A549 (cell line): ENCODE measurements around the gene SMIM45.

Experiments
- ATAC-seq, 2 experiments: fragments of 200-7000 bp in 1 of 2; fragments of >200 bp in 1 of 2; cut with Nextera tagmentation in 1 of 2; cut with Tn5 transposase in 1 of 2; 3 replicates each; pipeline versions ENCODE4 v1.8.0 to v1.9.1; 2018 to 2020; ENCODE audit warnings: mild to moderate bottlenecking in 1 of 2, moderate library complexity in 1 of 2
- CTCF ChIA-PET: fragments of 300-600 bp; sonication (Branson Sonifier 250); formaldehyde crosslinking; extraction: SDS; loops from one replicate; lab custom pipeline; 2021; ENCODE audit warnings: antibody characterized with exemption, inconsistent platforms; lab: Yijun Ruan, JAX
- POLR2A ChIA-PET: fragments of 350-600 bp; formaldehyde crosslinking; extraction: SDS; loops from one replicate; lab custom pipeline; 2021; ENCODE audit warnings: antibody characterized with exemption, inconsistent platforms; lab: Yijun Ruan, JAX
- DNase-seq, 2 experiments: peaks; one replicate each; pipeline versions ENCODE4 v3.0.0 to v3.0.0-alpha.2; 2011 to 2016; ENCODE audit warnings: low read depth in 1 of 2, low spot score in 1 of 2
- FAIRE-seq: peaks from 2 replicates; lab custom pipeline; 2011; peaks lifted over from hg19 to GRCh38; lab: Jason Lieb, UNC
- H3K27ac ChIP-seq, 2 experiments: fragments of >200 bp; sonication (Bioruptor Twin); formaldehyde crosslinking; 3 replicates each; pipeline ENCODE4 v1.5.1; 2016 to 2017
- H3K4me1 ChIP-seq: fragments of >200 bp; sonication (Bioruptor Twin); formaldehyde crosslinking; 3 replicates; pipeline ENCODE4 v1.6.1; 2016
- H3K4me2 ChIP-seq: fragments of >200 bp; sonication (Bioruptor Twin); formaldehyde crosslinking; 3 replicates; pipeline ENCODE4 v1.6.1; 2016
- H3K4me3 ChIP-seq: fragments of >200 bp; sonication (Bioruptor Twin); formaldehyde crosslinking; 3 replicates; pipeline ENCODE4 v1.5.1; 2016
- H3K9me3 ChIP-seq: fragments of >200 bp; sonication (Bioruptor Twin); formaldehyde crosslinking; 3 replicates; pipeline ENCODE4 v1.6.1; 2016
- ATOH8 ChIP-seq: fragments of 250-450 bp; sonication (Bioruptor Pico); IDR thresholded peaks from 2 replicates; pipeline ENCODE4 v1.5.0; 2020; ENCODE audit warnings: low read depth, mild to moderate bottlenecking, moderate library complexity
- CEBPB ChIP-seq, 2 experiments: fragments of >200 bp in 1 of 2; sonication (Bioruptor Twin) in 1 of 2; formaldehyde crosslinking in 1 of 2; IDR thresholded peaks; 2 replicates each; pipeline ENCODE4 v1.6.1; 2012 to 2016
- CHD2 ChIP-seq: fragments of 150-350 bp; IDR thresholded peaks from 2 replicates; pipeline ENCODE4 v1.6.1; 2014; ENCODE audit warnings: low read length; ENCODE audit not compliant: partially characterized antibody
- EHMT2 ChIP-seq: fragments of 200-600 bp; sonication (generic); IDR thresholded peaks from 2 replicates; pipeline ENCODE4 v1.6.1; 2016; ENCODE audit warnings: antibody characterized with exemption, low read depth, mild to moderate bottlenecking, moderate library complexity
- GATA3 ChIP-seq: IDR thresholded peaks from 2 replicates; pipeline ENCODE4 v1.6.1; 2012; ENCODE audit warnings: borderline replicate concordance
- JUN ChIP-seq, 2 experiments: fragments of >200 bp; sonication (Bioruptor Twin); formaldehyde crosslinking; IDR thresholded peaks; 2 replicates in 1 of 2; 3 replicates in 1 of 2; pipeline ENCODE4 v1.6.1; 2016 to 2017
- KDM1A ChIP-seq: fragments of 200-600 bp; sonication (generic); IDR thresholded peaks from 2 replicates; pipeline ENCODE4 v1.6.1; 2016; ENCODE audit warnings: low read depth, mild to moderate bottlenecking
- MAFK ChIP-seq: fragments of 450-650 bp; IDR thresholded peaks from 2 replicates; pipeline ENCODE4 v1.6.1; 2014; ENCODE audit not compliant: partially characterized antibody
- MAX ChIP-seq: IDR thresholded peaks from 2 replicates; pipeline ENCODE4 v1.6.1; 2012
- NPAS2 ChIP-seq: fragments of 250-450 bp; sonication (Bioruptor Pico); IDR thresholded peaks from 2 replicates; pipeline ENCODE4 v1.8.0; 2022; ENCODE audit warnings: mild to moderate bottlenecking, moderate library complexity, borderline replicate concordance
- NR3C1 ChIP-seq: fragments of >200 bp; sonication (Bioruptor Twin); formaldehyde crosslinking; IDR thresholded peaks from 3 replicates; pipeline ENCODE4 v1.6.1; 2017
- RARB ChIP-seq: fragments of 250-450 bp; sonication (Bioruptor Pico); IDR thresholded peaks from 2 replicates; pipeline ENCODE4 v1.8.0; 2021; ENCODE audit warnings: mild to moderate bottlenecking, moderate library complexity
- REST ChIP-seq: fragments of 200-600 bp; sonication (generic); IDR thresholded peaks from 2 replicates; pipeline ENCODE4 v1.6.1; 2016; ENCODE audit warnings: antibody characterized with exemption, mild to moderate bottlenecking, moderate library complexity
- RFX5 ChIP-seq: fragments of 450-650 bp; IDR thresholded peaks from 2 replicates; pipeline ENCODE4 v1.7.1; 2014; ENCODE audit warnings: antibody characterized with exemption, mild to moderate bottlenecking, moderate library complexity
- RNF2 ChIP-seq: fragments of 200-600 bp; sonication (generic); IDR thresholded peaks from 2 replicates; pipeline ENCODE4 v1.6.1; 2016; ENCODE audit warnings: low read depth, mild to moderate bottlenecking, antibody characterized with exemption, moderate library complexity, borderline replicate concordance
- SREBF2 ChIP-seq: fragments of 450-650 bp; IDR thresholded peaks from 2 replicates; pipeline ENCODE4 v1.6.1; 2014; ENCODE audit warnings: mild to moderate bottlenecking, moderate library complexity
- TP53 ChIP-seq: fragments of 250-450 bp; sonication (Bioruptor Pico); IDR thresholded peaks from 2 replicates; pipeline ENCODE4 v1.5.0; 2021; ENCODE audit warnings: mild to moderate bottlenecking, moderate library complexity
- USF2 ChIP-seq: fragments of 450-650 bp; IDR thresholded peaks from 2 replicates; pipeline ENCODE4 v1.6.1; 2014; ENCODE audit warnings: antibody characterized with exemption
- ZFP36 ChIP-seq: fragments of 450-650 bp; IDR thresholded peaks from 2 replicates; pipeline ENCODE4 v1.6.1; 2014; ENCODE audit warnings: borderline replicate concordance; ENCODE audit not compliant: partially characterized antibody
- ZSCAN20 ChIP-seq: fragments of 250-450 bp; sonication (Bioruptor Pico); IDR thresholded peaks from 2 replicates; pipeline ENCODE4 v1.8.0; 2022; ENCODE audit warnings: mild to moderate bottlenecking, moderate library complexity
- WGBS: methylation state at CpG from one replicate; pipeline ENCODE4 v1.1.6; 2017; ENCODE audit errors: missing lambda C conversion rate; 5-methylcytosine and 5-hydroxymethylcytosine counted together

The SMIM45 gene

GRCh38 chr22:41968601-41969000 is 16.7 kb downstream of the SMIM45 start:
- no peak overlapping the region for H3K27ac ChIP-seq
- CTCF ChIA-PET: interaction anchor here (1.0 kb wide), 1 partner anchor 12 kb away, joined by 3 read pairs; no protein-coding TSS in a partner anchor
- TF ChIP-seq RNF2 (no peak), ATOH8 (CRISPR knock-in tag) (no peak), GATA3 (no peak), MAX (no peak)
- TF ChIP-seq, all 56 proteins: peak for 0
- POLR2A ChIA-PET: no interaction called here
- DNase-seq (no peak), FAIRE-seq (no peak), ATAC-seq (no peak; a peak in 1 of 6 replicates)
- no peak overlapping the region for H3K4me2 ChIP-seq
- no peaks in the 10 kb centered on the region for H3K9me3 ChIP-seq
- WGBS: 38% methylated on average over 6 of the region's 9 CpGs
- H3K4me1 ChIP-seq: no peaks in the 10 kb centered on the region
- no peak overlapping the region for H3K4me3 ChIP-seq

- H3K4me2 ChIP-seq: no peak within 1 kb of the TSS
- 92% methylated on average over 2 of the region's 8 CpGs for WGBS
- CTCF ChIA-PET: interaction anchor here (1.0 kb wide), 2 partner anchors 10 to 12 kb away, joined by 3 read pairs; no protein-coding TSS in a partner anchor
- ATAC-seq (no peak), FAIRE-seq (no peak), DNase-seq (no peak)
- H3K4me1 ChIP-seq: no peaks in the 10 kb centered on the region
- no peak within 1 kb of the TSS for H3K4me3 ChIP-seq
- TF ChIP-seq JUN (IDR thresholded peaks at IDR 0.05): no peak
- TF ChIP-seq MAFK: no peak
- TF ChIP-seq ZFP36: no peak
- no peak for TF ChIP-seq REST
- TF ChIP-seq NR3C1: no peak
- no peak for TF ChIP-seq EHMT2
- TF ChIP-seq USF2: no peak
- no peak for TF ChIP-seq SREBF2
- no peak for TF ChIP-seq NPAS2 (CRISPR knock-in tag)
- TF ChIP-seq MAX: no peak
- no peak for TF ChIP-seq KDM1A
- no peak for TF ChIP-seq CHD2
- H3K9me3 ChIP-seq: no peaks in the 10 kb centered on the region
- POLR2A ChIA-PET: no interaction called here
- no peak within 1 kb of the TSS for H3K27ac ChIP-seq
Measured at GRCh38 chr22:41969110-41969646, 17.2 kb downstream of the SMIM45 start, which contains the start of gene SEPTIN3. SEPTIN3 (plus strand) TSS chr22:41969443; CDS start chr22:41971493, 2,050 bp downstream.

GRCh38 chr22:41970601-41971000 is 18.7 kb downstream of the SMIM45 start:
- CTCF ChIA-PET: interaction anchor here (0.6 to 1.3 kb wide), 5 partner anchors 12 to 473 kb away, joined by 3 to 5 read pairs (median 3); no protein-coding TSS in a partner anchor
- Histone ChIP-seq H3K4me1 (no peaks in the 10 kb centered on the region), H3K4me2 (no peak overlapping the region), H3K9me3 (no peaks in the 10 kb centered on the region), H3K4me3 (no peak overlapping the region), H3K27ac (no peak overlapping the region)
- no peak for TF ChIP-seq CEBPB (IDR thresholded peaks at IDR 0.05)
- TF ChIP-seq RARB (CRISPR knock-in tag): no peak
- no peak for TF ChIP-seq GATA3
- no peak for TF ChIP-seq MAX
- no peak for TF ChIP-seq RFX5
- TF ChIP-seq USF2: no peak
- no peak for TF ChIP-seq TP53 (CRISPR knock-in tag)
- no peak for TF ChIP-seq ZSCAN20
- FAIRE-seq (no peak), DNase-seq (no peak), ATAC-seq (no peak)
- WGBS: 58% methylated on average over 2 of the region's 2 CpGs
- POLR2A ChIA-PET: no interaction called here
